ENCODE measurements around the gene FUT3.

- no peak for TF ChIP-seq MXI1 (IDR thresholded peaks at IDR 0.05; ENCODE audit: borderline replicate concordance, low read depth, low read length)
- TF ChIP-seq CTCF (conservative IDR thresholded peaks at IDR 0.05; ENCODE audit: low read depth, low read length) = no peak
- no peak for TF ChIP-seq SMC3 (IDR thresholded peaks at IDR 0.05; ENCODE audit: low read depth, low read length)
- TF ChIP-seq POLR2A (IDR thresholded peaks at IDR 0.05; ENCODE audit: low read depth, low read length) = no peak
- no peak for TF ChIP-seq RAD21 (IDR thresholded peaks at IDR 0.05; ENCODE audit: low read length)
- TF ChIP-seq RFX5 (IDR thresholded peaks at IDR 0.05; ENCODE audit: low read depth, low read length) = no peak
- TF ChIP-seq ELK1 (IDR thresholded peaks at IDR 0.05; ENCODE audit: borderline replicate concordance, low read depth, low read length) = no peak
- TF ChIP-seq FOS (IDR thresholded peaks at IDR 0.05; ENCODE audit: low read depth, low read length) = no peak
- TF ChIP-seq MAFK (IDR thresholded peaks at IDR 0.05; ENCODE audit: low read depth, low read length) = no peak
- TF ChIP-seq MAZ (IDR thresholded peaks at IDR 0.05; ENCODE audit: borderline replicate concordance, low read depth, low read length) = no peak
Measured at GRCh38 chr19:5811117-5811516, 40.1 kb downstream of the FUT3 start.
